GM19463 (cell line): ENCODE results near the gene GPR21.

Source experiments
- ATAC-seq: cut with Tn5 transposase; IDR thresholded peaks from one replicate; pipeline ENCODE4 v1.9.1; 2021; ENCODE audit warnings: mild to moderate bottlenecking, moderate library complexity; ENCODE audit not compliant: unreplicated experiment

Gene GPR21, protein sequence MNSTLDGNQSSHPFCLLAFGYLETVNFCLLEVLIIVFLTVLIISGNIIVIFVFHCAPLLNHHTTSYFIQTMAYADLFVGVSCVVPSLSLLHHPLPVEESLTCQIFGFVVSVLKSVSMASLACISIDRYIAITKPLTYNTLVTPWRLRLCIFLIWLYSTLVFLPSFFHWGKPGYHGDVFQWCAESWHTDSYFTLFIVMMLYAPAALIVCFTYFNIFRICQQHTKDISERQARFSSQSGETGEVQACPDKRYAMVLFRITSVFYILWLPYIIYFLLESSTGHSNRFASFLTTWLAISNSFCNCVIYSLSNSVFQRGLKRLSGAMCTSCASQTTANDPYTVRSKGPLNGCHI

DNA sequence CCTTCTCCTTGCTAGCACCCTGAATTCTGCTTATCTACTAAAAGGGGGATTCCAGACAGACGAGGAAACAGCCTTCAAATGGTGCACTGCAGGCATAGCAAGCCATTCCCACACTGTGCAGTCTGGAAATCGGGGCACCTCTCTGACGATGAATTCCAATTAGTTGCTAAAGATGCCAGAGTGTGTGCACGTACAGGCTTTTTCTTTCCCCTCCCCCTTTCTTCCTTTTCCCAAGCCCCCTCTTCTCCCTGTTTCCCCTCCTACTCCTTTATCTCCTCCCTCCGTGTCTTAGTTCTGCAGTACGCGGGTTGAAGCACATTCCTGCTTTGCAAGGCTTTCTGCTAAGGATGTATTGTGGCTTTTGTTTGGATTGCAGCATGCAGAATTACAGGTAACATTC lies at the start of gene GPR21:
TSS of gene GPR21 (plus strand) at position 316 of the 400 bp plus-strand sequence. CDS start 900 bp downstream, outside the sequence.
- no peak for ATAC-seq

DNA sequence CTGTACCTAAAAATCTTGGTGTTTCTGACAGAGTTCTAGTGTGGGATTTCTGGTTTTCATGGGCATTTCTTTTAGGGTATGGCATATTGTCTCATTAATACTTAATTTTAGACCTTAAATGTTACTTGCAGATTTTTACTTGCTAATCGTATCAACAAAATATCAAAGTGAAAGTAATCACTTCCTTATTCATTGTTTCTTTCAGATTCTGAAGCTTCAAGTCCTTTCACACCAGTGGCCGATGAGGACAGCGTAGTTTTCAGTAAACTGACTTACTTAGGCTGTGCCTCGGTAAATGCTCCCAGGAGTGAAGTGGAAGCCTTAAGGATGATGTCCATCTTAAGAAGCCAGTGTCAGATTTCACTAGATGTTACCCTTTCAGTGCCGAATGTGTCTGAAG lies 47.5 kb upstream of the GPR21 start:
- ATAC-seq, result no peak

DNA sequence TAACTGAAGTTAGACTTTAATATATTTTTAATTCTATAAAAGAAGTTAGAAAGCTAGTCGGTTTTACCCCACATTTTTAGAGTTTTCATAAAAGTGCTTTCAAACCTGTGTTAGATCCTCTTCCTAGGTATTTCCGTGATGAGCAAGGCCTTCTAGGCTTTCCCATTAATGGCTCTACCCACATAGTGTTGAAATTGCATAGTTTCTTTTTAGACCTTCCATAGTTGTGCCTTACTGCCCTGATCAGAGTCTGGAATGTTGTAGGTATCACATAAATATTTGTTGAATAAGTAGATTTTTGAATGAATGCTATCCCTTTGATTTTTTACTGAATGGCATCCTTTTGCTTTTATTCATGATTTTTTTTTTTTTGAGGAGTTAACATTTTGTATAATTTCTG lies 45.3 kb upstream of the GPR21 start:
- no peak for ATAC-seq

DNA sequence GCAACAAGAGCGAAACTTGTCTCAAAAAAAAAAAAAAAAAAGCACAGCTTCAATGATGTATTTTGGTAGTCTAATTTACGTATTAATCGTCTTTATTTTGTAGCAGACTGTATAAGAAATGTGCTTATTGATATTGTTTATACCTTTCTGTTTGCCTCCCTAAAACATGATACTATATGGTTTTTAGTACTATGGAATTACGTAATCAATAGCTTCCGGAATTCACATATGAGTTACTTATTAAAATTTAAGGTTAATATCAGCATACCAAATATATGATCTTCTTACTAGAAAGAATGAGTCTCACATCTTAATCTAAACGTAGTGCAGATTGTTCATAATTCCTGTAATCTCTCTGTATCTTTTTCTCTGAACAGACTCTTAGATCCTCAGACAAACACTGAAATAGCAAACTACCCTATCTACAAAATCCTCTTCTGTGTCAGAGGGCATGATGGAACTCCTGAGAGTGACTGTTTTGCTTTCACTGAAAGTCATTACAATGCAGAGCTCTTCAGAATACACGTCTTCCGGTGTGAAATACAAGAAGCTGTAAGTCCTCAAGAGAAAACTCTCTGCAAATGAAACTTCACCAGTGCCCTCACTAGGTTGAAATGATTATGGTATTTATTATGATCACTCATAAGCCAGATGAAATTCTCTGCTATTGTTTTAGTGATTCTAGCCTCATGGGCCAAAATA lies 44.4 kb upstream of the GPR21 start:
- ATAC-seq, result peak; percentile 96

DNA sequence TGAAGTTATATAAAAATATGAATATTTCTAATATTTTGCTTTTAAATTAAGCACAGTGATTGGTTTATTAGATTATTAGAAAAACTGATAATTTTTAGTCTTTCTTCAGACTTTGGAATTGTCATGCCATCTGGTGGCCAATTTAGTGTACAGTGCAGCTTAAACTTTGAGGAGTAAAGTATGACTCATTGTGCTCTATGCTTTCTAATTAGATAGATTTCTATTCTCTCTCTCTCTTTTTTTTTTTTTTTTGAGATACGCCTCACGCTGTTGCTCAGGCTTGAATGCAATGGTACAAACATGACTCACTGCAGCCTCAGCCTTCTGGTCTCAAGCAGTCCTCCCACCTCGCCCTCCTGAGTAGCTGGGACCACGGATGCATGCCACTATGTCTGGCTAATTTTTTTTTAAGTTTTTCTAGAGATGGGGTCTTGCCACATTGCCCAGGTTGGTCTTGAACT lies 42.1 kb upstream of the GPR21 start:
- ATAC-seq, result no peak

DNA sequence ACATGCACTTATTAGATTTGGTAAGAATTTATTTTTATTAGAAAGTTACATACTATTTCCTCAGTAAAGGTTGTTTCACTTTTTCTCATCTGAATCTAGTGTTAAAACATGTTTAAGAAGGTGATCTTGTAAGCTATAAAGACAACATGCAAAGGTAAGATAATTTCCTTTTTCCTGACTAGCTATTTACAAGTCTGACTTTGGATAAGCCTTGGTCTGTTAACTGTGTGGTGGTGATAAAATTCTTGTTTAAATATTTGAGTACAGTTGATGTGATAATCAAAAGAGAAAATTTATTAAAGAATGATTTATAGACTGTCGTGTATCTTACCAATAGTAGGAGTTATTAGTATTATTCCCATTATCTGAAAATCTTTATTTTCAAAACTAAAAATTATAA lies 36.9 kb upstream of the GPR21 start:
- no peak for ATAC-seq

DNA sequence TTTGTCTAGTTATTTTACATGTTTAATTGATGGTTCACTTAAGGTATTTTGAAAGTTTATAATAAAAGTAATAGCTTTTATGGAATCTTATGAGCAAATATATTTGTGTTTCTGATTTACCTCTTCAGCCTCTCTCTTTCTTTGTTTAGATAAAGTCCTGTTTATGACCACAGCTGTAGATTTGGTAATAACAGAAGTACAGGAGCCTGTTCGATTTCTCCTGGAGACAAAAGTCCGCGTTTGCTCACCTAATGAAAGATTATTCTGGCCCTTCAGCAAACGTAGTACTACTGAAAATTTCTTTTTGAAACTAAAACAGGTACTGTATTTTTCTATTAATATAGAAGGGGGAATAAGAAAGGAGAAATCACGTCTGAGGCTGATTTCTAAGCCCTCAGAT lies 35.0 kb upstream of the GPR21 start:
- ATAC-seq, result no peak

DNA sequence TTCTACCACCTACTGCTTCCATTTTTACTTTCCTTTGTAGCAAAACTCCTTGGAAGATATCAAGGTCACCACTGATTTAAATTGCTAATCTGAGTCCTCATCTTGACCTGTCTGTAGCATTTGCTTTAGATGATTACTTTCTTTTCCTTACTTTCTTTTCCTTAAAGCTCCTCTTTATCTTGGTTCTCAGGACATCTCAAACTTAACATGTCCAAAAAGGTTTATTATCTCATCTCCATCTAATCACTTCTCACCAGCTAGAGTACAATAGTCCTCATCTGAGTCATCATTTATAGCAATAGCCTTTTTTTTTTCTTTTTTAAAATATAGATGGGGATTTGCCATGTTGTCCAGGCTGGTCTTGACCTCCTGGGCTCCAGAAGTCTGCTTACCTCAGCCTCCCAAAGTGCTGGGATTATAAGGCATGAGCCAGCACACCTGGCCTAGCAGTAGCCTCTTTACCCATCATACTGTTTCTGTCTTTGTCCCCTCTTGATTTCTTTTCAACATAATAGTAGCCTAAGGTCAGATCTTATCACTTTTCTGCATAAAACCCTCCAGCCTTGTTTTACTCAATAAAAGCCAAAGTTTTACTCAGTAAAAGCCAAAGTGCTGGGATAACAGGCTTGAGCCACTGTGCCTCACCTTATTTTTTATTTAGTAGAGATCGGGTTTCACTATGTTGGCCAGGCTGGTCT lies 32.9 kb upstream of the GPR21 start:
- ATAC-seq, result no peak

DNA sequence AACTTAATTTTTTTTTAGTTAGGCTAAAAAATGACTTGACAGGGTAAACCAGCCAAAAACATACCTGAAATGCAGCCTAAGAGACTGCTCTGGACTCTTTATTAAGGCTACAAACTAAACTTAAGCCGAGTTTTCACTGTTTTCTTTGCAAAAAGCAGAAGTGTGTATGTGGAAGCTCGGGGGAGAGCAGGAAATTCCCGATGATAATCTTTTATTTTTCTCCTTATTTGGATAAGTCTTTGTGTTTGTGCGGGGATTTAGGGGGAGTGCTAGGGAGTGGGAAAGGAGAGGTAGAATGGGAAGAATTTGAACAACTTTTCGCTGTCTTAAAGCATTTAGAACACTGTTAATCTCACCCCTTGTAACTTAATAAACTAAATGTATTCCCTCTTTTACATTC lies 30.7 kb upstream of the GPR21 start:
- ATAC-seq, result no peak

DNA sequence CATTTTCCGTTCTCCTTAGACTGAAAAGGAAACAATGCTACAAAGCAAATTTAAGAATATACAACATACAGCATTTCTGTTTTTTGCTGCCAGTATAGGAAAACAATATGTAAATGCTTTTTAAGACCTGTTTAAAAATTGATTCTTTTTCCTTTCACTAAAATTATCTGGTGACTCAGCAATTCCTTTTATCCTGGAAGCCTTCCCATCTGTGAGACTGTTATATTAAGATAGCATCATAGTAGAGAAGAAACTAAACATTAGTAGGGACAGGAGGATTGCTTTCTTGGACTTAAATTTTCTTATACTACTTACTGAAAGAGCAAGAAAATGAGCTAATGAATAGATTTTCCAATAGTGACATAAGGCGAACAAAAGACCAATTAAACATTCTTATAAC lies 30.0 kb upstream of the GPR21 start:
- no peak for ATAC-seq

DNA sequence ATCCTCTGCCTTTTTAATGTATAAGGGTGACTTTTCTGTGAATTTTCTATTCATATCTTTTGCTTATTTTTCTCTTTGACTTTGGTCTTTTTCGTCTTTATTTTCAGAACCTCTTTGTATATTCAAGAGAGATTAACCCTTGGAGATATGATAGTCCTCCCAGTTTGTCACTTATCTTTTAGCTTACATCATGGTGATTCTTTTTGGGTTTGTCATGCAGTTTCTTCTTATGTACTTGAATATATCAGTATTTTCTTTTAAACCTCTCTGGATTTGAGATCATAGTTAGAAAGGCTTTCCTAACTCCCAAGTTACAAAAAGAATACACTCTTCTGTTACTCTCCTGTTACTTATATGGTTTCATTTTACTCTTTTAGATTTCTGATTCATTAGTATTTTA lies 27.5 kb upstream of the GPR21 start:
- ATAC-seq, result no peak

DNA sequence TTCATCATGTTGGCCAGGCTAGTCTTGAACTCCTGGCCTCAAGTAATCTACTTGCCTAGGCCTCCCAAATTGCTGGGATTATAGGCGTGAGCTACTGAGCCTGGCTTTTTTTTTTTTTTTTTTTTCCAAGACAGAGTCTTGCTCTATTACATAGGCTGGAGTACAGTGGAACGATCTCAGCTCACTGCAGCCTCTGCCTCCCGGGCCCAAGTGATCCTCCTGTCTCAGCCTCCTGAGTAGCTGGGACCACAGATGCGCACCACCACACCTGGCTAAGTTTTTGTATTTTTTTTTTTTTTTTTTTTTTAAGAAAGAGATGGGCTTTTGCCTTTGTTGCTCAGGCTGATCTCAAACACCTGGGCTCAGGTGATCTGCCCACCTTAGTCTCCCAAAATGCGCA lies 26.2 kb upstream of the GPR21 start:
- ATAC-seq, result no peak

DNA sequence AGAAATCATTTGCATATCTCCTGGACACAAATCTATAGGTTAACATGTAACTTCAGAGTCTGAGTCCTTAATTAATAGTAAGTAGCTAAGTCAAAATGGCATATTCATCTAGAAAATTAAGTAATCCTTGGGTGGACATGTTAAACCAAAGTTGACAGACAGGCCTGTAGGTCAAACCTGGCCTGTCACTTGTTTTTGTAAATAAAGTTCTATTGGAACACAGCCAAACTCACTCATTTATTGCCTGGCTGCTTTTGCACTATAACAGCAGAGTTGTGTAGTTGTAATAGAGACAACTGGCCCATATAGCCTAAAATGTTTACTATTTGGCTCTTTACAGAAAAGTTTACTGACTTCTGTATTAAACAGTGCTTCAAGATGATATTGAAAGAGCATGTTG lies 24.6 kb upstream of the GPR21 start:
- no peak for ATAC-seq

DNA sequence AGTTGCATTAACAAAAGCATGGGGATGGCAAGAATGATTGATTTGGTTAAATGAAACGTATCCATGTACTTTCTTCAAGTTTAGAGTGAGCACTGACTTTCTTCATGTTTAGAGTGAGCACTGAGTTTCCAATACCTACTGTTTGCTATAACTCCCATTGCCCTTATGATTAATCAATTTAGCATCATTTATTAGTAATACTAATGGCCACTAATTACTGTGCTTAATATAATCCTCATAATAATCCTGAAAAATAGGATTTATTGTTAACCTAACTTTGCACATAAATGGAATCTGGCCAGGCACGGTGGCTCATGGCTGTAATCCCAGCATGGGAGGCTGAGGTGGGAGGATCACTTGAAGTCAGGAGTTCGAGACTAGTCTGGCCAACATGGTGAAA lies 22.1 kb upstream of the GPR21 start:
- no peak for ATAC-seq

DNA sequence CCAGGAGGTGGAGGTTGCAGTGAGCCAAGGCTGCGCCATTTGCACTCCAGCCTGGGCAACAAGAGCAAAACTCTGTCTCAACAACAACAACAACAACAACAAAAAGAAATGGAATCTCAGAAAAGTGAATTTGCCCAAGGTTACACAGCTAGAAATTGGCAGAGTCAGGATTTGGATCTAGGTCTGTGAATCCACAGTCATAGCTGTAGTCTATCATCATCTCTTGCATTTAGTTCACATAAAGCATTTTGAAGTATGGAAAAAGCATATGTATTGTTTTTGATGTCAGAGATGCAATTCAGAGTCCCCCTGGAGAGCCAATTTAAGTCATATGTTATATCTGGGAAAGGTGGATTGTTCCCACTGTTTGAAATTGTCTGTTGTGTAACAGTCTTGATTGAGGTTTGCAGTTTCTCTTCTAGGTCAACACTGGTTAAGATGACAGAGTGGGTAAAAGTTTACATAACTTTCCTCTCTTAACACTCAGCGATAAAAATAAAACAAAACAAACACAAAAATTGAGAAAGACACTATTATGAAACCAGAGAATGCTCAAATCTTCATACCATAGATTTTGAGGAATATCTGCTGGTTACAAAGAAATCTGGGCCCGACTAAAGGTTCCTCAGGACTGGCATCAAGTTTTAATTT lies 21.5 kb upstream of the GPR21 start:
- ATAC-seq, result no peak

DNA sequence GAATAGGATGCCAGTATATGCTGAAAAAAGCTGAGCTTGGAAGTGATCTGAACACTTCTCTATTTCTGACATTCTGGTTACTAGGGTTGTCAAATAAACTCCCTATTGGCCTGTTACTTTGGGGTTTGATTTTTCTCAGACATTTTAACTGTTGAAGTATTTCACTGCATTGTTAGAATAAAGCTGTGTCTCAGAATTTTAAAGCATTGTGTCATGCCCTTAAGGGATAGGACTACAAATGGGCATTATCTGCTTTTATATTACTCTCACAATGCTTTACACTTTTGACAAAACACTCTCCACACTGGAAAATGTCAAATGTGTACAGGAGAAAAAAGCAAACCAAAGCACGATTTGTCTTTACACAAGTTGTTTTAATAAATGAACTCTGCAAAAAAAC lies 16.8 kb upstream of the GPR21 start:
- no peak for ATAC-seq

DNA sequence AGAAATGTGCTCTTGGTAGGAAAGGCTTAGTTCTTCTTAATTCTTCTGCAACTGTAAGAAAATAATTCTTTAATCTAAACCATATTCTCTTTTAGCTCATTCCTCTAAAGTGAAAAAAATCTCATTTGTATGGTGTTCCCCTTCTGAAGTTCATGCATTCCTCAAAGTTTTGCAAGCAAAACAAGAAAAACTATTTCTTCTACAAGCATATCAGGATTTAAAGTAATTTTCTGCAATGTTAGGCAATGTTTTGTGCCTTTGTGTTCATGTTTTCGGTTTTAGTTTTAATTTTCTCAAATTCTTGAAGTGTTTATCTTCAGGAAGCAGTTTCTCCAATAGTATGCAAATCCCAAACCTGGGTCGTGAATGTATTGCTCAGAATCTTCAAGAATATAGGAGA lies 12.7 kb upstream of the GPR21 start:
- no peak for ATAC-seq

DNA sequence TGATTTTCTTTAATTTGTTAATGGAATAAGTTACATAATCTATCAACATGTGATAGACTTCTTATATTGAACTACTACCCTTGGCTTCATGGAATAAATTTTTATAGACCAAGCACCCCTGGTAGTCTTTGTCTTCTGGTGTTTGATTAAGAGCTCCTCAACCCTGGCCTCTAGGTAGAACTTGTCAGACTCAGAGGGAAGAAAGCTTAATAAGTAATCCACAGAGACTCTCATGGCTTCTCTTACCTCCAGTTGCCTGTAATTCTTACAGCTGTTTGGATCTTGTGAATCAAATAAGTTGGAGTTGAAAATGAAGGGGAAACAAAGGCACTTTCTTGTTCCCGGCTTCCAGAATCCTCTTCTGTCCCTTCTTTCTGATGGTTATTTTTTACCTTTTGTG lies 7.0 kb upstream of the GPR21 start:
- ATAC-seq, result no peak

DNA sequence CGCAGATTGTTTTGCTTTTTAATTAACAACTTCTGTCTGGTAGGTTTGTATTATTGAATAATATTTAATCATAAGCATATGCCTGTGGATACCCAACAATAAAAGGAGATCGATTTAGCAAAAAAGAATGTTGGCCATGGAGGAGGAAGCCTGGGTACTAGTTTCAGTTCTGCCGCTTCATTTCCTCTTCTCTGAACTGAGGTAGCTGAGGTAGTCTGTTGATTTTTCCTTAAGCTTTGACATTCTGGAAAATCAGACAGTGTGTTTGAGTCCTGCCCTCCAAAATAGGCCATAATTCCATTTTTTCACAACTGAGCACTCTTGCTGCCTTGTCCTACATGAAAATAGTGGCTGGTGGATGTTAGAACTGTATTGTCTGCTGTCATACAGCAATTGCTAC lies 6.0 kb upstream of the GPR21 start:
- ATAC-seq, result no peak

DNA sequence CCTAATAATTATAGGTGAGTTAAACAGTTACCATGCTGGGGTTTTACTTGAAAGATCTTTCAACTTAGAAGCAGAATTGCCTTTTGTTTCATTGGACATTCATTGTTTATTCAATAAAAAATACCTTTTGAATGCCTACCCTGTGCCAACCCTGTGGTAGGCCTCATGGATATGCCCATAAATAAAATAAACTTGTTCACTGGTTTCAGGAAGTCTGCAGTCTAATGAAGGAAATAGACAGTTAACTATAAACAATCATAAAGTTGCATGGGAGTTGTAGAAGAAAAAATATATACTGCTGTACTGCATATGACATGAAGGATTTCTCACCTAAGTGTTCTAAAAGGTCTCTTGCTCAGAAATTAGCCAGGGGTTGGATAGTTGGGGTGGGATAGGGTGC lies 5.3 kb upstream of the GPR21 start:
- ATAC-seq, result no peak

DNA sequence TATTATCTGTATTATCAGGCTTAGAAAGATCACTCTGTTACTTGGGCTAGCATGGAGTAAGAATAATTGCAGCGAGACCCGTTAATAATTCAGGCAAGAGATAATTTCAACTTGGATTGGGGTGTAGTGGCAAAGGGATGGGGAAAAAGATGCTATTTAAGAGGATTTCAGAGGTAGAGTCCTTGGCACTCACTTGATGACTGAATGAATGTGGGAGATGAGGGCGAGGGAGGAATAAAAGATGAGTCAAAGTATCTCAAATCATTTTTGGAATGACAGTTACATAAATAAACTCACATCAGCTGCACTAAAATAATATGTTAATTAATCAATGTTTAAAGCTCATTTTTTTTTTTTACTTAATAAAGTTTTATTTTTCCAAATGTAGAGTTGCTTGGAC lies 4.5 kb upstream of the GPR21 start:
- no peak for ATAC-seq
